Stimulated activated CD8-positive, alpha-beta memory T cell treated with anti-CD3 and anti-CD28 coated beads, Interleukin-12 subunit alpha, Interleukin-12 subunit beta, amount 100 ng/mL, for 24 hours (primary cell): ENCODE data around the gene USP50.
"Not testable (repeated sequence)": the region's sequence is repeated elsewhere in the genome, so short reads cannot be mapped to it uniquely, and the experiment has no call there.

Source experiments
- DNase-seq: peaks from one replicate; pipeline ENCODE4 v3.0.0-alpha.2; 2020; ENCODE audit errors: extremely low read depth

The USP50 gene

DNA sequence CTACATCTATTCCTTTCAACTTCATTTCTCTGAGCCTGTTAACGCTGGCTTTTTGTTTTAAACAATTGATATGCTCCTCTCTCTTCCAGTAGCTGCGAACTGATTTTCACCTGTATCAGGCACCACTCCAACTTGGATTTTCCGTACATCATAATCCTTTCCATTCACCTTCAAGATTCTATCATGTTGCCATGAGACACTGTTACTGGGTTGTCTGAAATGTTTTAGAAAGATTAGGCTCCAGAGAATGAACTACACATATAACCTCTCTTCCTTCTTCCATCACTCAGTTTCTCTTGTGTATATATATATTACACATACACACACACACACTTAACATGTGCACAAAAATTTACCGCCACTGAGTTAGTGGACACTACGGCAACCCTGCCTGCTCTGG is at the start of gene USP50:
TSS of gene USP50 (minus strand) at position 101 of the 400 bp plus-strand sequence. CDS start 141 bp downstream, outside the sequence.
- no peak for DNase-seq

DNA sequence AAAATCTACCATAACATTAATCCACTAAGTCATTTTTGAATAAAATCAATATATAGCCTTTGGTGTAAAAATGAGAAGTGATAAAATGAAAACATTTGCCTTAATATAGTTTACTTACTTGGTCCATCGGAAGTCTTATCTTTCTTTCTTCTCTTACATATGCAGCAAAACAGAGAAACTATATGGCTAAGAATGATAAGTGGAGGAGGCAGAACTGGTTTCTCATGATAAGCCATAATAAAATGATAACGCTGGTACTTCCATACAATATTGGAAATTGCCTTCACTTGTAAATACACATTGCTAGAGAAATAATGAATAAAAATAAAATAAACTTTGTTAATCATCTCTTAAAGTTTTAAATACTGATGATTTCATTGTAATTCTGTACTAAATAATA is 47.8 kb upstream of the USP50 start:
- DNase-seq, result no peak

DNA sequence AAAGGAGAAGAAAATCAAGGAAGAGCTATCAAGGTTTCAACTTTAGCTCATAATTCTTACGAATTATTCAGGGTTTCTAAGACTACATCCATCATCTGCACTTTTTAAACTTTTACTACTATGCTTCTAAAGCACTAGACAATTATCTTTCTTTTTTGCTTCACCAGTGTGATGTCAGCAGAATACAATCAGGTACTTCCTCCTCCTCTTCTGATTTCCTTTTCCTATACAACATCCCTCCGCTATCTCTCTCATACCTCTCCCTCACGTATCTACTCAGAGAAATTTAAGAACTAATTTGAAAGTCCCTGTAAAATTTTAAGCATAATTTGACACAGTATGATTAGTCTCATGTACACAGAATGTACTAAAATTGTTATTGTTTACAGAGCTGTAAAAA is 47.3 kb upstream of the USP50 start:
- no peak for DNase-seq

DNA sequence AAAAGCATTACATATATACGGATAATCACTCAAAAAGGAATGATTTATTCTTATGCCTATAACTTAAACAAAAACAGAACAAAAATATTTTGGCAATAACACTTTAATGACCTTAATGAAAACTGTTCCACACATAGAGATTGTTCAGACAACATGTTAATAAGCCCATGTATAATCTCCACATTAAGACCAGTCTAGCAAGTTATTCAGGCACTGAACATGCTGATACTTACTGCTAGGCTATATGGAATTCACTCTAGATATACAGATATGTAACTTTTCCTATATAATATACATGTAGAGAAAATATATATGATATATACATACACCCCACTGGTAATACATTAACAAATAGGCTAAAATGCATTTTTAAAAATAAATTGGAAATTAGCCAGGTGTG is 43.8 kb upstream of the USP50 start:
- no peak for DNase-seq

DNA sequence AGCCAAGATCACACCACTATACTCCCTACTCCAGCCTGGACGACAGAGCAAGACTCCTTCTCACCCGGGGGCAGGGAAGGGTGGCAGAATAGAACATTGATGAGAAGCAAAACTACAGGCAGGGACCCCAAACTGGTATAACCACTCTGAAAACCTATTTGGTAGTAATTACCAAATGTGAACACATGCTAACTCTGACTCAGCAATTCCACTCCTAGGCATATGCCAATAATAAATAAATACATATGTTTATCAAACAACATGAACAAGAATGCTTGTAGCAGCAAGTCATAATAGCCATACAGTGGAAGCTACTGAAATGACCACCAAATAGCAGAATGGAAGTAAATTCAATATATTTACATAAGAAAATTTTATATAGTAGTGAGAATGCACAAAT is 31.0 kb upstream of the USP50 start:
- DNase-seq, result no peak

DNA sequence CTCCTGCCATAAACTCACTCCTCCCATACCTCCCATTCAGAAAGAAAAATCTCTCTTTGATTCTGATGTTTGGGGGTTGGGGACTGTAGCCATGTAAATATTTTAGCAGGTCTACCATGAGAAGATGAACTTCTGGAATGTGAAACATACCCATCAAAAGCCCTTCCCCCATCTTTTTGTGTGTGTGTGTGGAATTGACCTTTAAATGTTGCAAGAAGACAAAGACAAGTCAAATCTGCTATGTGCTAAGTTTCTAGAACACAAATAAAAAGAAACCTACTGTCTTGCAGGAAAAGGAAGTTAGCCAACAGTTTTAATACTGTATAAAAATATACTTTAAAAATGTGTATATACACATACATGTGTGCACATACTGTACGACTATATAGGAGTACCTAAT is 29.7 kb upstream of the USP50 start:
- no peak for DNase-seq

DNA sequence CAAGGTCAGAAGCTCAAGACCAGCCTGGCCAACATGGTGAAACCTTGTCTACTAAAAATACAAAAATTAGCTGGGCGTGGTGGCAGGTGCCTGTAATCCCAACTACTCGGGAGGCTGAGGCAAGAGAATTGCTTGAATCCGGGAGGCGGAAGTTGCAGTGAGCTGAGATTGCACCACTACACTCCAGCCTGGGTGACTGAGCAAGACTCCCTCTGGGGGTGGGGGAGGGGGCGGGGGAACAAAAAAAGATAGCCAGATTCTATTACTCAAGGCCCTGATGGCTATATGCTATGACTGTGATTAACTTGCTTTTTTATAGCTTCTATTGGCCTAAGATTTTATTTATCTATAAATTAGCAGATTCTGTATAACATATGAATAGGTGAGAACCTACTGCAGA is 27.4 kb upstream of the USP50 start:
- DNase-seq, result not testable (repeated sequence)

DNA sequence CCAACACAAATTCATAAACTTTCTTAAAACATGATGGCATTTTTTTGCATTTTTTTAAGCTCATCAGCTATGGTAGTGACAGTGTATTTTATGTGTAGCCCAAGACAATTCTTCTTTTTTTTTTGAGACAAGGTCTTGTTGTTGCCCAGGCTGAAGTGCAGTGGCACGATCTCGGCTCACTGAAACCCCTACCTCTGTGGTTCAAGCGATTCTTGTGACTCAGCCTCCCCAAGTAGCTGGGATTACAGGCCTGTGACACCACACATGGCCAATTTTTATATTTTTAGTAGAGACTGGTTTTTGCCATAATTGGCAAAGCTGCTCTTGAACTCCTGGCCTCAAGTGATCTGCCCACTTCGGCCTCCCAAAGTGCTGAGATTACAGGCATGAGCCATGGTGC is 17.3 kb upstream of the USP50 start:
- DNase-seq, result no peak

DNA sequence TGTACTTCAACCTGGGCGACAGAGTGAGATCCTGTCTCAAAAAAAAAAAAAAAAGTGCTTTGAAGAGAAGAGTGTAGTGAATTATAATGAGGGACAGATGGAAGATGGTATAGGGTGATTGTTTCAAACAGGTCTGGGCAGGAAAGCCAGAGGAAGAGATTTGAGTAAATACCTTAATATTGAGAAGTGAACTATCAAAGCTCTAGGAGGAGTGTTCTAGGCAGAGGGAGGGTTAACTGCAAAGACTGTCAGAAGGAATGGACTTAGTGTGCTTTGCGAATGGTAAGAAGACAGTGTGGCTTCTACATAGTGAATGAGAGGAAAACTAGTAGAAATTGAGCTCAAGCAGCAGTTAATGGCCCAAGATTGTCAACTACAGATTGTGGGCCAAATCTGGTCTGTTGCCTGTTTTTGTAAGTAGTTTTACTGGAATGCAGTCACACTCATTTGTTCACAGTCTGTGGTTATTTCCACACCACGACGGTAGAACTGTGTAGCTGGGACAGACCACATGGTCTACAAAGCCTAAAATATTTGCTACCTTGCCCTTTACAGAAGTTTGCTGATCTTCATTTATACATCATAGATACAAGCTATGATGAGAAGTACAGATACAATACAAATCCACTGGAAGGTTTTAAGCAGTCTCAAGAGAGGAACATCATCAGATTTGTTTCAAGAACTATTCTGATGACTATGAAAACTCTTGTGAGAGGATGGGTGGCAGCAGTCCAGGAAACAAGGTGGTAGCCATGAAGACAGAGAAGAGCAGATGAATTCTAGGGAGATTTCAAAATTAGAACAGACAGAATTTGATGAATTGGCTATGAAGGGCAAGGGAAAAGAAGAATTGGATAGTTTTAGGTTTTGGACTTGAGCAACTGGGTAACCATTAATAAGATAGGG is 16.5 kb upstream of the USP50 start:
- DNase-seq, result no peak

DNA sequence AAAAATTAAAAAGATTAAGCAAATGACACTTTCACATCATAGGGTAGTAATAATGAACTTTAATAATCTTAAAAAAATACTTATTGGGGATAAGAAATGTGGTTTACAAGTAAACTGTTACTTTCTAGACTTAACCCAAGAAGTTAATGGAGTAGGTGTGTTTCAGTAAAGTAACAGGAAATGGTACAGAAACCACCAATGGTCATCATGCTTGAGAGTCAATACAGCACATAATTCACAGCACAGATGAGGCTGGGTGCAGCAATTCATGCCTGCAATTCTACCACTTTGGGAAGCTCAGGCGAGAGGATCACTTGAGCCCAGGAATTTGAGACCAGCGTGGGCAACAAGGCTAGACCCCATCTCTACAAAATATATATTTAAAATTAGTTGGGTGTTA is 11.5 kb upstream of the USP50 start:
- no peak for DNase-seq

DNA sequence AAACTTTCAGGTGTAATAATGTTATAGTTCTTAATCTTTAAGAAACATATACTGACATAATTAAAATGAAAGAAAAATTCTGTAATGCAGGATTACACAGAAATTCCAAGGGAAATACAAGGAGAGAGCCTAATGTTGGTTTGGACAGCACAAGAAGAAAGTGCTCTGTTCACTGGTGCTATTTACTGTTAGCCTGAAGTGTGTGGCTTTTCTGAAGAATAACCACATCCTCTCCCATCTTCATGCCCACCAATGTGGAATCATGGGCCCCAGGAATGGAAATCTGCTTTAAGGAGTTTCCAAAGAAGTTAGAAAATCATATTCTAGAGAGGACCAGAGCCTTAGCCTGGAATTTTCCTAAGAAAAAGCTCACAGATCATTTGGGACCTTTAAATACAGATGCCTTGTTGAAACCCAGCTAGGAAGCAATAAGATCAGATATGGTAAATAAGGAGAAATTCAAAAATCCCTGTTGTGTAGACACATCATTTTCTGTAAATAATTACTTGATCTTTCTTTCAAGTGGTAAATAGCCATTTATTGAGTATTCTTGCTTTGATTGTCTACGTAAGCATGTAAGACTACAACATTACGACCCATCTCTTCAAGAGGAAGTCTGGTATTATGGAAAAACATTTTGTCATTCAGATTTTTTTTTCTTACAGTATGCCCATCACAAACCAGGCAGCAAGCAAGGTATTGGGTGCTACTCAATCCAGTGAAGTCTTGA is 10.3 kb upstream of the USP50 start:
- no peak for DNase-seq

DNA sequence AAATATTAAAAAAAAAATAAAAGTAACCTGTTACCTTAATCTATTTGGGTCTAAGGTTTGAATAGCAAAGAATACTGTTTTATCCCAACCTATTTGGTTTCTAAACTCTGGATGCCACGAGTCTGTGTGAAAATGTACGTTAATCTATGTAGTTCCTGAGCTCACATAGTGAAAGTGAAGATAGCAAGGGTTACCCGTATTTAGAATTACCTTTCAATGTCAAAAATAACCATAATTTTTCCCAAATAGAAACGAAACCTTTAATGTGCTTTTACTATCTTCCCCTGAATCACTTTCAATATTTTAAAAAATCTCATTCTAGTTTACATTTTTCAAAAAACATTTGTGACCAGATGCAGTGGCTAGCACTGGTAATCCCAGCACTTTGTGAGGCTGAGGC is 5.8 kb upstream of the USP50 start:
- DNase-seq, result no peak

DNA sequence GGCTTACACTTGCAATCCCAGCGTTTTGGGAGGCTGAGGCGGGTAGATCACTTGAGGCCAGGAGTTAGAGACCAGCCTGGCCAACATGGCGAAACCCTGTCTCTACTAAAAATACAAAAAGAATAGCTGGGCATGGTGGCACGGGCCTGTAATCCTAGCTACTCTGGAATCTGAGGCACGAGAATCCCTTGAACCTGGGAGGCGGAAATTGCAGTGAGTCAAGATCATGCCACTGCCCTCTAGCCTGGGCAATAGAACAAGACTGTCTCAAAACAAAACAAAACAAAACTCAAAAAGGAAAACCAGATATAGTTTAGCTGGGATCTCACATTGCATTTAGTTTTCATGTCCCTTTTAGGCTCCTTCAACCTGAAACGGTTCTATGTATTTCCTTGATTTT is 2.9 kb upstream of the USP50 start:
- no peak for DNase-seq

DNA sequence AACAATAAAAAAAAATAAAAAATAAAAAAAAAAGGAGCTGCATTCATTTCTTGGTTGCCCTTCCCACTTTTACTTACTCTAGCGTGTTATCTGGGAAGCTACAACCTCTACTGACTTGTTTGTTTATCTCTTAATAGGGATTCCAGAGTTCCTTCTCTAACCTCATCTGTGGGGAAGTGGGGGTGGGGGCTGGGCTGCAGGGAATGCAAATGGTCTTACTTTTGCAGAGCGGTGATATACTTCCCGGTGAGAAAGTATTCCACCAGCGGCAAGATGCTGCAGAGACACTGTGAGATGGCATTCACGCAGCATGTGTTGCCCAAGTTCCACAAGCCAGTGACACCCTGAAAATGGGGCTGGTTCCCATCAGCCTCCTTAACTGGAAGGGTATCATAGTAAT is 2.1 kb downstream of the USP50 start:
- DNase-seq, result no peak

DNA sequence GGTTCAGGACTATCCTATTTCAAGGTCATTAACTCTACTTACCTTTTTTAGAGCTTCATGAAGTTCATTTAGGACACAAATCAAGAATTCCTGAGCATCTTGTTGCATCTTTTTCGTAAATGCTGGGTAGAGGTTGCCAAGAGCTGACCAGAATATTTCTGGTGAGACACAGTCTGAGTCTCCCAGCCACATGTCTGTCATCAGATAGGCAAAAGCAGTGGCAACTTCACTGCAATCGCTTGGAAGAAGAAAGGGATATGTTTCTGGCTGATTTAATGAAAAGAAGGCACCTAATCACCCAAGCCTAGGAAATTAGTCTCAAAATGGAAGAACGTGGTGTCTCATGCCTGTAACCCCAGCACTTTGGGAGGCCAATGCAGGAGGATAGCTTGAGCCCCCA is 2.9 kb downstream of the USP50 start:
- no peak for DNase-seq

DNA sequence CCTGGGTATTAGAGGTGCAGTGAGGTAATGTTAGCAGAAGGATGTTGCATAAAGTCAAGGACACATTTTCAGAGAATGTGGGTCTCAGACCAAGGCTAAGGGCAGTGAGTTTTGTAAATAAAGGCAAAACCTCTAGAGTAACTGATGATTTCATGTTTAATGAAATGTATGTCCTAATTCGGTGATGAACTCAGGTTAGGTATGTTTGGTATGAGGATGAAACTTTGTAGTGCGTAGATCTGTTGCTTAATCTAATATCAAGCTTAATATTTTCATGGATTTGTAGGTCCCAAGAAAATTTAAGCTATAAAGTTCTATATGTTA is 3.6 kb downstream of the USP50 start:
- no peak for DNase-seq

DNA sequence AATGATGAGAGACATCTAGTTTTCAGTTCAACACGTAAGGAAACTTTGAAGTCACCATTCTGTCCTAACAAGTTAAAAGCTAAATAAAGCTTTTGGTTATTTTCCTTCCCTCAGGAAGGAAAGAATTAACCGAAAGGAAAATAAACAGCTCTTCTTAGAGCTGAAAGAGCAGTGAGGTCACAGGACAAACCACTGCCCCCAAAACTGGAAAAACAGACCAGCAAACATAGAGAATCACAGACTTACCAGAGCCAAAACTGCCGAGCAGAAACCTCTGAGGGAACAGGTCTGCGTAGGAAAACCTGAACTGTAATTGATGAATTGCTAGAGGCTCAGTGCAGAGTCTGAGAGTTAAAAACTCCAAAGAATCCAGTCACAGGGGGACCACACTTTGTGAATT is 14.7 kb downstream of the USP50 start:
- no peak for DNase-seq

DNA sequence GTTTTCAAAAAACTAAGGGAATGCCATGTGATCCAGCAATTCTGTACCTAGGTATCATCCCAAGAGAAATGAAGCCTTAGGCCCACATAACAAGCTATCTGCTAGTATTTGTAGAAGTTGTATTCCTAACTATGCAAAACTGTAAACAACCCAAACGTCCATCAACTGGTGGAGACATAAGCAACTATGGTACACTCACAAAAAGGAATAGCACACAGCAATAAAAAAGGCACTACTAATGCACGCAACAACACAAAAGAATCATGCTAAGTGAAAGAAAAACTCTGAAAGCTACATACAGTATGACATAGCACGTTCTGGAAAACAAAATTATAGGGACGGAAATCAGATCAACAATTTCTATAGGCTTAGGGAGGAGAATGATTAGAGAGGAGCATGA is 15.3 kb downstream of the USP50 start:
- DNase-seq, result no peak

DNA sequence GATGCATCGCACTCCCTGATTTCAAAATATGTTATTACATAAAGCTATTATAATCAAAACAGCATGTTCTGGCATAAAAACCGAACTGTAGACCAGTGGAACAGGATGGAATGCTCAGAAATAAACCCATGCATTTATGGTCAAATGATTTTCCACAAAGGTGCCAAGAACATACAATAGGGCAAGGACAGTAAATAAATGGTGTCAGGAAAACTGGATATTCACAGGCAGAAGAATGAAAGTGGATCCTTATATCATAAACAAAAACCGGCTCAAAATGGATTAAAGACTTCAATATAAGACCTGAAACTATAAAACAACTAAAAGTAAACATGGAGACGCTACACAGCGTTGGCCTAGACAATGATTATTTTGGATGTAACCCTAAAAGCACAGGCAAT is 22.6 kb downstream of the USP50 start:
- DNase-seq, result no peak

DNA sequence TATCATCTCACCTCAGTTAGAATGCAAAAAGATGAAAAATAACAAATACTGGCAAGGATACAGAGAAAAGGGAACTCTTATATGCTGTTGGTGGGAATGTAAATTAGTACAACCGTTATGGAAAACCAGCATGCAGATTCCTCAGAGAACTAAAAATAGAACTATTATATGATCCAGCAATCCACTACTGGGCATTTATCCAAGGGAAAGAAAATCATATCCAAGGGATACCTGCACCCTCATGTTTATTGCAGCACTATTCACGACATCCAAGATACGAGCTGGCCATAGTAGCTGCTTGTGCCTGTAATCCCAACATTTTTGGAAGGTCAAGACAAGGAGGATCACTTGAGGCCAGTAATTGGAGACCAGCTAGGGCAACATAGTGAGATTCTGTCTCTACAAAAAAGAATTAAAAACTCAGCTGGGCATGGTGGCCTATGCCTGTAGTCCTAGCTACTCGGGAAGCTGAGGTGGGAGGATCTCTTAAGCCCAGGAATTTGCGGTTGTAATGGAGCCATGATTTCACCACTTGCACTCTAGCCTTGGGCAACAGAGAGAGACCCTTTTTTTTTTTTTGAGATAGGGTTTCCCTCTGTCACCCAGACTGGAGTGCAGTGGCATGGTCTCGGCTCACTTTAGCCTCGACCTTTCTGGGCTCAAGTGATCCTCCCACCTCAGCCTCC is 26.6 kb downstream of the USP50 start:
- DNase-seq, result no peak

DNA sequence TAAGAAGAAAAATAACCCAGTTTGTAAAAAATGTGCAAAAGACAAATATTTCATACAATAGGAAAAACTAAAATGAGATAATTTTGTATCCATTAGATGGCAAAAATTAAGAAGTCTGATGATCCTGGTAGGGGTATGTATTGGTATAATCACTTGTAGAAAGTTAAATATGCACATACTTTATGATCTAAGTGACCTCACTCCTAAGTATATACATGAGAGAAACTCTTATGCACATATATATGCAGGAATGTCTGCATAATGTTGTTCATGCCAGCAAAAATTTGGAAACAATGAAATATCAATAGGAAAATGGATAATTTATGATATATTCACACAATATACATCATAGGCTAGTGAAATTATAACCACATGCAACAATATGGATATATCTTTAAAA is 33.5 kb downstream of the USP50 start:
- no peak for DNase-seq

DNA sequence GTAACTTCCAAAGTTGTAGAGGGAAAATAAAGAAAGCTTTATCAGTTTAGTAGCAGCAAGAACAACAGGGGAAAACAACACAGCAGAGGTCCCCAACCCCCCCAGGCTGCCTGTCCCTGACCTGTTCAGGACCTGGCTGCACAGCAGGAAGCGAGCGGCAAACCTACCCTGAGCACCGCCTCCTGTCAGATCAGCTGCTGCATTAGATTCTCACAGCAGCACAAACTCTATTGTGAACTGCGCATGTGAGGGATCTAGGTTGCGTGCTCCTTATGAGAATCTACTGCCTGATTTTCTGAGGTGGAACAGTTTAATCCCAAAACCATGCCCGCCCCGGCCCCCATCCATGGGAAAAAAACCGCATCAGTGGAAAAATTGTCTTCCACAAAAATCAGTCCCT is 40.3 kb downstream of the USP50 start:
- no peak for DNase-seq

DNA sequence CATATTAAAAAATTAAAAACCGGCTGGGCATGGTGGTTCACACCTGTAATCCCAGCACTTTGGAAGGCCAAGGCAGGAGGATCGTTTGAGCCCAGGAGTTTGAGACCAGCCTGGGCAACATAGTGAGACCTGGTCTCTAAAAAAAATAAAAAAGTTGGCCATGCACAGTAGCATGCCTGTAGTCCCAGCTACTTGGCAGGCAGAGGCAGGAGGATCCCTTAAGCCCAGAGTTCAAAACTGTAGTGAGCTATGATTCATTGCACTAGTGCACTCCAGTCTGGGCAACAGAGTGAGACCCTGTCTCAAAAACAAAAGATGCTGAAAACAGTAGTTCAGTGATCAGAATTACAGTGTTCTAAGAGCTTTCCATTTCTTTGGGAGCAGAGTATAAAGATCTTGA is 40.8 kb downstream of the USP50 start:
- not testable (repeated sequence) for DNase-seq
